GM12891 (cell line): ENCODE data around the gene BBS2.

Experiments used
- POLR2A ChIP-seq: IDR thresholded peaks from 2 replicates; pipeline ENCODE4 v1.6.1; 2011; ENCODE audit warnings: low read depth, low read length, control low read depth
- POLR2AphosphoS5 ChIP-seq: IDR thresholded peaks from 2 replicates; pipeline ENCODE4 v1.6.1; 2011; ENCODE audit warnings: low read depth, low read length, control low read depth
- POU2F2 ChIP-seq: IDR thresholded peaks from 2 replicates; pipeline ENCODE4 v1.6.1; 2011; ENCODE audit warnings: low read depth, mild to moderate bottlenecking, control low read depth, low read length, moderate library complexity
- SPI1 ChIP-seq: IDR thresholded peaks from 2 replicates; pipeline ENCODE4 v1.6.1; 2011; ENCODE audit warnings: low read depth, low read length, control low read depth

GRCh38 chr16:56481468-56482122 is 38.2 kb downstream of the BBS2 start:
- TF ChIP-seq POLR2A = no peak
- no peak for TF ChIP-seq POLR2AphosphoS5
- TF ChIP-seq POU2F2 = no peak
- no peak for TF ChIP-seq SPI1
